Chondrocyte (in vitro differentiated cells): Measurements from ENCODE around the gene MRGPRG. TPM values are rescaled to one million over a fixed set of nuclear protein-coding genes. Genes with fewer than 3 reads are reported as not detected.

Source experiments
- DNase-seq: peaks from one replicate; pipeline ENCODE4 v3.0.0; 2021; ENCODE audit warnings: mixed read lengths, low spot score
- H3K27ac Mint-ChIP-seq: one replicate; pipeline ENCODE4 v1.8.0; 2021; ENCODE audit warnings: mild to moderate bottlenecking, moderate library complexity, mixed read lengths; ENCODE audit not compliant: unreplicated experiment
- H3K27me3 Mint-ChIP-seq: 2 replicates; pipeline ENCODE4 v1.8.0; 2021; ENCODE audit warnings: low read depth, mixed read lengths
- H3K36me3 Mint-ChIP-seq: 2 replicates; pipeline ENCODE4 v1.8.0; 2021; ENCODE audit warnings: low read depth, mixed read lengths
- H3K4me1 Mint-ChIP-seq: 2 replicates; pipeline ENCODE4 v1.8.0; 2021; ENCODE audit warnings: low read depth, mild to moderate bottlenecking, mixed read lengths
- H3K4me3 Mint-ChIP-seq: one replicate; pipeline ENCODE4 v1.8.0; 2021; ENCODE audit warnings: mild to moderate bottlenecking, moderate library complexity, mixed read lengths; ENCODE audit not compliant: unreplicated experiment
- H3K9me3 Mint-ChIP-seq: 2 replicates; pipeline ENCODE4 v1.8.0; 2021; ENCODE audit warnings: low read depth, mixed read lengths
- total RNA-seq: library from RNA; stranded (reverse); gene quantifications from 3 replicates; pipeline ENCODE4 v1.2.1, GENCODE V29; 2021
- TF ChIP-seq, protein P1 (sequence below): fragments of 200-600 bp; sonication (generic); IDR thresholded peaks from 2 replicates; pipeline ENCODE4 v1.5.0; 2021; ENCODE audit warnings: antibody characterized with exemption, mild to moderate bottlenecking, moderate library complexity

MRGPRG gene
- total RNA-seq, 1 donor from 2014 or later, result not detected

DNA sequence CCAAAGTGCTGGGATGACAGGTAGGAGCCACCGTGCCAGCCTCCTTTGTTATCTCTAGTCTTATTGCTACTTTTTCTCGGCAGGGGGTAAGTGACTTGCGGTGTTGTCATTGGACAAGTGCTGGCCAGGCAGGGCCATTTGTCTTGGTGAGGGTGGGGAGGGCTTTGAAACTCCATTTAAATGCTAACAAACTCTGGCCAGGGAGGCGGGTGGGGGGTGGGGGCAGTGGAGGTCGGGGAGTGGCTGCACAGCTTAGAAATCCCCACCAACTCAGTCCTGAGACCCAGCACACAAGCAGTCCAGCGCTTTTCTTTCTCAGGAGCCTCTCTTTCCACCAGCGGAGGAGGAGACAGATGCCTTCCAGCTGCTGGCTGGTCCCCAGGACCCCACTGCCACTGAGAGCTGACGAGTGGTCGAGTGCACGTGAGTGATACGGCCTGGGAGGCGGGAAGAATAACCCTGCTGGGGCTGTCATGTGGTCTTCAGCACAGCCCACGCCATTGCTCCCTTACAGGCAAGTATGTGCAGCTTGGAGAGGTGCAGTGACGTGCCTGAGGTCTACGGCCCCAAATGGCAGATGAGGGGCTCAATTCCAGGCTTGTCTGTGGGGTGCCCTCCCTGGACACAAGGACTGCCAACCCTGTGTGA, 29.3 kb downstream of the MRGPRG start:
- no peak for DNase-seq
- TF ChIP-seq, protein P1, sequence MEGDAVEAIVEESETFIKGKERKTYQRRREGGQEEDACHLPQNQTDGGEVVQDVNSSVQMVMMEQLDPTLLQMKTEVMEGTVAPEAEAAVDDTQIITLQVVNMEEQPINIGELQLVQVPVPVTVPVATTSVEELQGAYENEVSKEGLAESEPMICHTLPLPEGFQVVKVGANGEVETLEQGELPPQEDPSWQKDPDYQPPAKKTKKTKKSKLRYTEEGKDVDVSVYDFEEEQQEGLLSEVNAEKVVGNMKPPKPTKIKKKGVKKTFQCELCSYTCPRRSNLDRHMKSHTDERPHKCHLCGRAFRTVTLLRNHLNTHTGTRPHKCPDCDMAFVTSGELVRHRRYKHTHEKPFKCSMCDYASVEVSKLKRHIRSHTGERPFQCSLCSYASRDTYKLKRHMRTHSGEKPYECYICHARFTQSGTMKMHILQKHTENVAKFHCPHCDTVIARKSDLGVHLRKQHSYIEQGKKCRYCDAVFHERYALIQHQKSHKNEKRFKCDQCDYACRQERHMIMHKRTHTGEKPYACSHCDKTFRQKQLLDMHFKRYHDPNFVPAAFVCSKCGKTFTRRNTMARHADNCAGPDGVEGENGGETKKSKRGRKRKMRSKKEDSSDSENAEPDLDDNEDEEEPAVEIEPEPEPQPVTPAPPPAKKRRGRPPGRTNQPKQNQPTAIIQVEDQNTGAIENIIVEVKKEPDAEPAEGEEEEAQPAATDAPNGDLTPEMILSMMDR, result no peak
- H3K27me3 Mint-ChIP-seq, result peaks cover 2% of the 10 kb centered on the region
- H3K36me3 Mint-ChIP-seq, result no peaks in the 10 kb centered on the region
- no peaks in the 10 kb centered on the region for H3K4me1 Mint-ChIP-seq
- H3K4me3 Mint-ChIP-seq, result no peak overlapping the region
- no peaks in the 10 kb centered on the region for H3K9me3 Mint-ChIP-seq
- H3K27ac Mint-ChIP-seq, result no peak overlapping the region

DNA sequence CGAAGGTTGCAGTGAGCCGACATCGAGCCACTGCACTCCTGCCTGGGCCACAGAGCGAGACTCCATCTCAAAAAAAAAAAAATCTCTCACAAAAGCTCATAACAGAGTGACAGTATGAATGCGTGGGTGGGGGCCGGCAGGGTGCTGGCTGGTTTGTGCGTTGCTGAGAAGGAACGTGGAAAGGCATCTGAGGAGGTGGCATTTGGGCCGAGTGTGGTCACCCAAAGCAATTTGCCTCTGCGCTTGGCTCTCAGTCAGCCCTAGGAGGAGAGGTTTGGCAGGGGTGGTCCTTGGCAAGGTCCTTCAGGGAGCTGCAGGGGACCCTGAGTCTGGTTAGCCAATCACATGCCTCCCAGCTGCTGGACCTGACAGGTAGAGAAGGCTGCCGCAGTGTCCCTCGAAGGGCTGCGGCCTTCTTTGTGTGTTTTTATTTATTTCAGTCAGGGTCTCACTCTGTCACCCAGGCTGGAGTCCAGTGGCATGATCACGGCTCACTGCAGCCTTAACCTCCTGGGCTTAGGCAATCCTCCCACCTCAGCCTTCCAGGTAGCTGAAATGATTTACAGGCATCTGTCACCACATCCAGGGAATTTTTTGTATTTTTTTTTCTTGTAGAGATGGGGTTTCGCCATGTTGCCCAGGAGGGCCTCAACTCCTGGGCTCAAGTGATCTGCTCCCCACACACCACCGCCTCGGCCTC, 30.0 kb downstream of the MRGPRG start:
- TF ChIP-seq, protein P1, result no peak
- Mint-ChIP-seq H3K27ac (no peak overlapping the region), H3K4me1 (no peaks in the 10 kb centered on the region), H3K36me3 (no peaks in the 10 kb centered on the region), H3K9me3 (no peaks in the 10 kb centered on the region), H3K4me3 (no peak overlapping the region), H3K27me3 (peaks cover 2% of the 10 kb centered on the region)
- DNase-seq, result no peak

DNA sequence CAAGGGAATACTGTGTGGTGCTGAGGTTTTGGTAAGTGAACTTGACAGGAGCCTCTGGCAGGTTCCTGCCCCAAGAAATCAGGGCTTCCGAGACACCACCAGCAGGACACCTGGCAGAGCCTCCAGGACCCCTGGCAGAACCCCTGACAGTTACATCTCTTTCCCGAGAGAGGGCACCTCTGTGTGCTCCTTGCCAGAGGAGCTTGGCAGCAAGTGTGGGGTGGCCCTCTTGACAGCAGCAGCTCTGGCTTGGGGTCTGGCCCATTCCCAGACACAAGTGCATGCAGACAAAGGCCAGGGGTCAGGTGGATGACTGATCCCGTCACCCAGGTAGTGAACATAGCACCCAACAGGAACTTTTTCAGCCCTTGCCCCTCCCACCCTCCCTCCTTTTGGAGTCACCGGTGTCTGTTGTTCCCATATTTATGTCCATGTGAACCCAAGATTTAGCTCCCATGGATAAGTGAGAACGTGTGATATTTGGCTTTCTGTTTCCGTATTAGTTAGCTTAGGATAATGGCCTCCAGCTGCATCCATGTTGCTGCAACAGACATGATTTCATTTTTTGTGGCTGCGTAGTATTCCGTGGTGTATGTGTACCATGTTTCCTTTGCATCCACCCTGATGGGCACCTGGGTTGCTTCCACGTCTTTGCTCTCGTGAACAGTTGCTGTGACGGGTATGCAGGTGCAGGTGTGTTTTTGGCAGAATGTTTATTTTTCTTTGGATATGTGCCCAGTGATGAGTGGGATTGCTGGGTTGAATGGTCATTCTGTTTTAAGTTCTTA, 32.3 kb downstream of the MRGPRG start:
- DNase-seq, result no peak
- Mint-ChIP-seq H3K4me3 (no peak overlapping the region), H3K9me3 (no peaks in the 10 kb centered on the region), H3K36me3 (no peaks in the 10 kb centered on the region), H3K27me3 (peaks cover 2% of the 10 kb centered on the region), H3K4me1 (no peaks in the 10 kb centered on the region), H3K27ac (no peak overlapping the region)
- TF ChIP-seq, protein P1, result no peak

DNA sequence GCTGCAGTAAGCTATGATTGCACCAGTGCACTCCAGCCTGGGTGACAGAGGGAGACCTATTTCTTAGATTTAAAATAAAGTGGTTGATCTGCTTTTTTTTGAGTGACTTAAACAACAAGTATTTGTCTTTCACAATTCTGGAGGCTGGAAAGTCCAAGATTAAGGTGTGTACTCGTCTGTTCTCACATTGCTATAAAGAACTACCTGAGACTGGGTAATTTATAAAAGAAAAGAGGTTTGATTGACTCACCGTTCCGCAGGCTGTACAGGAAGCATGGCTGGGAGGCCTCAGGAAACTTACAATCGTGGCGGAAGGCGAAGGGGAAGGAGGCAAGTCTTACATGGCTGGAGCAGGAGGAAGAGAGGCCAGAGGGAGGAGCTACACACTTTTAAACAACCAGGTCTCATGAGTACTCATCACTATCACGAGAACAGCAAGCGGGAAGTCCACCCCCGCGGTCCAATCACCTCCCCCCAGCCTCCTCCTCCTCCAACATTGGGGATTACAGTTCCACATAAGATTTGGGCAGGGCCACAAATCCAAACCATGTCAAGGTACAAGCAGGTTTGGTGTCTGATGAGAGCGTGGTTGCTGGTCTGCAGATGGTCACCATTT, 33.8 kb downstream of the MRGPRG start:
- no peaks in the 10 kb centered on the region for H3K9me3 Mint-ChIP-seq
- H3K36me3 Mint-ChIP-seq, result no peaks in the 10 kb centered on the region
- no peaks in the 10 kb centered on the region for H3K4me1 Mint-ChIP-seq
- TF ChIP-seq, protein P1, result no peak
- H3K27me3 Mint-ChIP-seq, result peaks cover 2% of the 10 kb centered on the region
- no peak overlapping the region for H3K4me3 Mint-ChIP-seq
- no peak overlapping the region for H3K27ac Mint-ChIP-seq
- DNase-seq, result no peak

DNA sequence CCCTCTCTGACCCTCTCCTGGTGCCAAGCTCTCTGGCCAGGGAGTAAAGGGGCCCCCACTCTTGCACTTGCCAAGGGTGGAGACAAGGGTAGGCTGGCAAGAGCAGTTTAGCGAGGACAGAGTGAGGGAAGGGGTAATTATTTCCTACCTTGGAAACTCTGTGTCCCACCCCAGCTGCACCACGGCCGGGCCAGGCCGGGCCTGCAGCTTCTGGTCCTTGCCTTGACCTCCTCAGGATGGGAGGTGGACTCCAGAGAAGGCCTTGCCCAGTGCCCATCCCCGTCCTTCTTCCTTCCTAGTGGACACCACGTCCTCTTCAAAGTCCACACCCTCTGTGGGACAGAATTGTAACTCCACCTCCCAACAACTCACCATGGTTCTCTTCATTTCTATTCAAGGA, 35.1 kb downstream of the MRGPRG start:
- no peak overlapping the region for H3K27ac Mint-ChIP-seq
- H3K4me1 Mint-ChIP-seq, result peaks cover 1% of the 10 kb centered on the region
- no peak overlapping the region for H3K4me3 Mint-ChIP-seq
- no peaks in the 10 kb centered on the region for H3K9me3 Mint-ChIP-seq
- TF ChIP-seq, protein P1, result no peak
- DNase-seq, result no peak
- H3K36me3 Mint-ChIP-seq, result no peaks in the 10 kb centered on the region
- H3K27me3 Mint-ChIP-seq, result peaks cover 2% of the 10 kb centered on the region
